GM12864 (cell line): ENCODE measurements around the gene CCL22.

ENCODE experiments used
- DNase-seq: peaks from one replicate; pipeline ENCODE4 v3.0.0-alpha.2; 2011; ENCODE audit warnings: low read depth
- H3K4me3 ChIP-seq: 2 replicates; pipeline ENCODE4 v1.5.1; 2011; ENCODE audit warnings: mild to moderate bottlenecking, low read depth, low read length, control low read depth
- TF ChIP-seq, protein P1 (sequence below): IDR thresholded peaks from 2 replicates; pipeline ENCODE4 v1.5.1; 2011; ENCODE audit warnings: low read depth, mild to moderate bottlenecking, moderate library complexity, low read length, control low read depth, inconsistent platforms; ENCODE audit errors: missing control alignments

The CCL22 gene, protein sequence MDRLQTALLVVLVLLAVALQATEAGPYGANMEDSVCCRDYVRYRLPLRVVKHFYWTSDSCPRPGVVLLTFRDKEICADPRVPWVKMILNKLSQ

DNA sequence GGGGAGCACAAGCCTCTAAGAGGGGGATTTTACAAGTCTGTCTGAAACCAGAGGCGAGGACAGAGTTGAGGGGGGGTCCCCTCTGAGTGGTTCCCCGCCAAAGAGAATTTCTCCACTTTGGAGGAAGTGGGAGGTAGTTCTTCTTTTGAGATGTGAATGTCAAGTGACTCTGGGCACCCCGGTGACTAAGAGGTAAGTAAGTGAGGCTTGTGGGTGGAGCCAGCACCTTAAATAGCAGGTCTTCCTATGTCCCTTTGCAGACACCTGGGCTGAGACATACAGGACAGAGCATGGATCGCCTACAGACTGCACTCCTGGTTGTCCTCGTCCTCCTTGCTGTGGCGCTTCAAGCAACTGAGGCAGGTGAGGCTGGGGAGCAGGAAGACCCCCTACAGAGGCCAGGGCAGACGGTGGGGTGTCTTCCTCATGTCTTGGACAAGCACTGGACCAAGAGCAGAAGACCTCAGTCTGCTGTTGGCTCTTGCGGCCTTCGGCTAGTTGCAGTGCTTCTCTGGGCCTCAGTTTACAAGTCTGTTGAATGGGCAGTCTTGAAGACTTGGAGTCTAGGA is at the start of gene CCL22:
Gene CCL22 (plus strand): TSS at position 257 of the 569 bp plus-strand sequence. CDS start 34 bp downstream, at position 291.
- DNase-seq: peak; percentile 70
- TF ChIP-seq, protein P1, sequence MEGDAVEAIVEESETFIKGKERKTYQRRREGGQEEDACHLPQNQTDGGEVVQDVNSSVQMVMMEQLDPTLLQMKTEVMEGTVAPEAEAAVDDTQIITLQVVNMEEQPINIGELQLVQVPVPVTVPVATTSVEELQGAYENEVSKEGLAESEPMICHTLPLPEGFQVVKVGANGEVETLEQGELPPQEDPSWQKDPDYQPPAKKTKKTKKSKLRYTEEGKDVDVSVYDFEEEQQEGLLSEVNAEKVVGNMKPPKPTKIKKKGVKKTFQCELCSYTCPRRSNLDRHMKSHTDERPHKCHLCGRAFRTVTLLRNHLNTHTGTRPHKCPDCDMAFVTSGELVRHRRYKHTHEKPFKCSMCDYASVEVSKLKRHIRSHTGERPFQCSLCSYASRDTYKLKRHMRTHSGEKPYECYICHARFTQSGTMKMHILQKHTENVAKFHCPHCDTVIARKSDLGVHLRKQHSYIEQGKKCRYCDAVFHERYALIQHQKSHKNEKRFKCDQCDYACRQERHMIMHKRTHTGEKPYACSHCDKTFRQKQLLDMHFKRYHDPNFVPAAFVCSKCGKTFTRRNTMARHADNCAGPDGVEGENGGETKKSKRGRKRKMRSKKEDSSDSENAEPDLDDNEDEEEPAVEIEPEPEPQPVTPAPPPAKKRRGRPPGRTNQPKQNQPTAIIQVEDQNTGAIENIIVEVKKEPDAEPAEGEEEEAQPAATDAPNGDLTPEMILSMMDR: no peak
- peak within 1 kb of the TSS; percentile 62 for H3K4me3 ChIP-seq

DNA sequence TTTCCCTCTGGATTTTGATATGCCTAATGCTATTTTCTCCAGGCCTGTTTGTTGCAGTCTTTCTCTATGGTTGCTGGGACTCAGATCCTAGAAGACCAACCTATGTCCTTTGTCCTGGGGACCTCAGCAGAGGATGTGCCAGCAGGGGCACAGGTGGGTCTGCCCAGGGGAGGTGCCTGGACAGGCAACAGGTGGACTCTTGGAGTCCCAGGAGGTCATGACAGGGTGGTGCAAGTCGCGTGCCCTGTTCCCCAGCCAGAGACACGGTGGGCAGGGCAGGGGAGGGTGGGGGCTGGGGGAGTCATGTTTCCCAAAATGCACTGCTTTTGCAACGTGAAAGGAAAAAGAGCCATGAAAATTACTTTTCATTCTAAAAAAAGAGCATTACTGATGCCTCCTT is 47.8 kb upstream of the CCL22 start:
- no peak overlapping the region for H3K4me3 ChIP-seq
- TF ChIP-seq, protein P1: no peak
- DNase-seq: no peak

DNA sequence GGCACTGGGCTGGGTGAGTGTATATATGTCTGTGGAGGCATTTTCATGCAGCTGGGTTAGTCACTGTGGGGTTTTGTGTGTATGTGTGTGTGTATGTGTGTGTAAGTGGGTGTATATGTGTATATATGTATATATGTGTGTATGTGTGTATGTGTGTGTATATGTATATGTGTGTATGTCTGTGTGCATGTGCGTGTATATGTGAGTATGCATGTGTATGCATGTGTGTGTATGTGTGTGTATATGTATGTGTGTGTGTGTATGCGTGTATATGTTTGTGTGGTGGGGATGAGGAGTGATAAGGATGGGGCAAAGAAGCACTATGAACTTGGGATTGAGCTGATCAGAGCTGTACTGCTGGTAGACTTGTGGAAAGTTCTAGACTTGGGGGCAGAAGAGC is 45.1 kb upstream of the CCL22 start:
- DNase-seq: no peak
- H3K4me3 ChIP-seq: no peak overlapping the region
- TF ChIP-seq, protein P1: no peak

DNA sequence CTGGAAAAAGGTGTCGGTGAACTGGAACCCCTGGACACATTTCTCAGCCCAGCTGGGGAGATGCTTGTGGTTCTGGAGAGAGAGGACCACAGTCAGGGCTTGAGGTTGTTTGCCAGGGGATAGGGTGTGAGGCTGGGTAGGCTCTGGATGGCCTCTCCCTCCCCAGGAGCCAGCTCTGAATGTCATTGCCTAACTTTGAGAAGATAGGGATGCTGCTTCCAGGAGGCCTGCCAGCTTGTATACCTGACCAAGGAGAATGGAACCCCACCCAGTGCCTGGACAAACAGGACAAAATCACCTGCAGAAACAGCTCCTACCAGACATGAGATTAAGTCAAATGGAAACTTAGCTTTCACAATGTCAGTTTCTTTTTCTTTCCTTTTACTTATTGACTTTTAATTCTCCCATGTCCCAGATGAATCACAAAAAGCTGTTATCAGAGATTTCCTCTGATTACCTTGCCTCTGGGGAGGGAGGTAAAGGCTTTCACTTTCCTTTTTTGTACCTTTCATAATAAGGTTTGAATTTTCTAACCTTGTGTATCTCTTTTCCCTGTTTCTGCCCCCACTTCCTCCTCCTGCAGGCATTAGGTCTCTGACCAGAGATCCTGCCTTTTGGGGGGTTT is 44.3 kb upstream of the CCL22 start:
- no peak for DNase-seq
- H3K4me3 ChIP-seq: no peak overlapping the region
- TF ChIP-seq, protein P1: no peak

DNA sequence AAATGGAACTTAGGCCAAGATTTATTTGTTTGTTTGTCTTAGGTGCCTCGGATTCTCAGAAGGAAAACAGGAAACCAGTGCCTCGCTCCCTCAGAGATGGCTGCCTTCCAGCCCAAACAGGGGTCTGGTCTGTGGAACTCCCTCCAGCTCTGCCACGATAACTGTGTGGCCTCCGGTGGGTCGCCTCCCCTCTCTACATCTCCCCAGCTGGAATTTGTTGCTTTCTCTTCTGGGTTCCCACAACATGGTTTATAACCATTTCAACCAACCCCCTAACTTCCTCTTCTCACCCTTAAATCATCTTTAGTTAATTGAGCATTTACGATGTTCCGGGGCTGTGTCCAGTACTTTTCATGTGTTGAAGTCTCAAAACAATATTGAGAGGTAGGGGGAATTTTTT is 43.2 kb upstream of the CCL22 start:
- DNase-seq: no peak
- TF ChIP-seq, protein P1: no peak
- no peak overlapping the region for H3K4me3 ChIP-seq

DNA sequence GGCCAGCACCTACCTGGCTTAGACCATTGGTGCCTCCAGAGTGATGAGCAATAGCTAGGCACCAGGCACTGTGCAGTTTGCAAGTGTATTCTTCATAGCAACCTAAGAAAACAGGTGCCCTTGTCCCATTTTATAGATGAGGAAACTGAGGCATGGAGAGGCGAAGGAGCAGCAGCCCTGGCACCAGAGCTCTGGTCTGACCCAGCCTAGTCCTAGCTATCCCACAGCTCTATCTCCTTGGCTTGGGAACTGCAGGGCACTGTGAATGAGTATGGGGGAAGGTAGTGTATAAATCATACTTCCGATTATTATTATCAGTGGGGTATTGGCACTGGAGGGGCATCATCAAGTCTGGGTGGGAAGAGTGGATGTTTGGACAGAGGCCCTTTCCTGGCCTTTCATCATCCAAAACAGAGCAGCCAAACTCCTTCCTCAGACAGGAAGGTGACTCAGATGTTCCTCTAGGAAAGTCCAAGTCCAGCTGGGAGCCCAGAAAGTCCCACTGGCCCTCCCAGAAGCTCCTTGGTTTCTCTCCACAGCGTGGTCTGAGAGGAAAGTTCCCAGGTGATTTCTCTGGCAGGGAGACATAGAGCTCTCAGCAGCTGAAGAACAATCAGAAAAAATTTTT is 42.1 kb upstream of the CCL22 start:
- H3K4me3 ChIP-seq: no peak overlapping the region
- DNase-seq: no peak
- TF ChIP-seq, protein P1: no peak
